ENCODE data around the gene PLB1.

The PLB1 gene

DNA sequence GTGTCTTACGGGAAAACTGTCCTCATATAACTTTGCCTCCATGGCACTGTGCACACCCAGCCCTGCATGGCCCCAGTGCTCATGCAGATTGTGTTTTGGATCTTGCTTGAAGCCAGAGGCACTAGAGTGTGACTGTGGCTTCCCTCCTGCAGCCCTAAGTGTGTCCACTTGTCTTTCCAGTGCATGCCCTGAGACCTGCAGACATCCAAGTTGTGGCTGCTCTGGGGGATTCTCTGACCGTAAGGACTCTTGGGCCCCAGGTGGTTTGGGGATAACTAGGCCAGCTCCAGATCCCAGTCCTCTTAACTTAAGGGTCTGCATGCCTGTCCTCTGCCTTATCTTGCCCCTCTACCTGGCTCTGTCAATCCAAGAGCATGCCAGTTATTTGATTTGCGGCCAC is 96.6 kb downstream of the PLB1 start:
- no peak for FAIRE-seq

DNA sequence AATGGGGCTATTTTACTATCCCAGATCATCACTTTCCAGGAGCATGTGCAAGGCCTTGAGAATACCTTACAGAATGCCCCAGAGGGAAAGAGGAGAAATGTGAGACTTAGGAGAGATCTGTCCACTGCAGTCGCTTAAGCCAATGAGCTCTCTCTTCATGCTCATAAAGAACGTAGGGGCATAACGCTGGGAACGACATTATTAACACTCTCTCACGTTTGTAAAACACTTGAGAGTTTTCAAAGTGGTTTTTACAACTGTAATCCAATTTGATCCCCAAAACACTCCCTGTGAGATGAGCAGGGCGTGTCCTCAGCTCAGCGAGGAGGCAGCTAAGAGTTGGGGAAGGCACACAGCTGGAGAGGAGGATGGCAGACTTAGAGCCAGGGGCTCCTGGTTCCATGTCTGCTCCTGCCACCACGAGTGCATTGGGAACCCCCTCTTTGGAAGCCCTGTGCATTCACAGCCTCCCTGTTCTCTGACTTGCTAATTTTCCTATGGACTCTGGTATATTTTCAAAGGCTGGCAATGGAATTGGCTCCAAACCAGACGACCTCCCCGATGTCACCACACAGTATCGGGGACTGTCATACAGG is 97.4 kb downstream of the PLB1 start:
- FAIRE-seq, result no peak

DNA sequence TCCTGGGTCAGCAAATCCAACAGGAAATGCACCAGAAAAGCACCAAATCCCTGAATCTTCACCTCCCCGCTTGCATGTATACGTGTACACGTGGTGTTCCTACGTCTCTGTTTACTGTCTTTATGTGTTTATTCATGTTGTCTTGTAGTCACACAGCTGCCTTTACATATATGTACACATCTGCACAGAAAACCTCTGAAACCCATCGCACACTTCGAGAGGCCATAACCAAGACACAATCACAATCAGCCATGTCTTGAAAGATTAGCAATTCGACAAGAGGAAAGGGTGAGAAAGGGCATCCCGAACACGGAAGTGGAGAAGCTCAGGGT is 98.1 kb downstream of the PLB1 start:
- no peak for FAIRE-seq

DNA sequence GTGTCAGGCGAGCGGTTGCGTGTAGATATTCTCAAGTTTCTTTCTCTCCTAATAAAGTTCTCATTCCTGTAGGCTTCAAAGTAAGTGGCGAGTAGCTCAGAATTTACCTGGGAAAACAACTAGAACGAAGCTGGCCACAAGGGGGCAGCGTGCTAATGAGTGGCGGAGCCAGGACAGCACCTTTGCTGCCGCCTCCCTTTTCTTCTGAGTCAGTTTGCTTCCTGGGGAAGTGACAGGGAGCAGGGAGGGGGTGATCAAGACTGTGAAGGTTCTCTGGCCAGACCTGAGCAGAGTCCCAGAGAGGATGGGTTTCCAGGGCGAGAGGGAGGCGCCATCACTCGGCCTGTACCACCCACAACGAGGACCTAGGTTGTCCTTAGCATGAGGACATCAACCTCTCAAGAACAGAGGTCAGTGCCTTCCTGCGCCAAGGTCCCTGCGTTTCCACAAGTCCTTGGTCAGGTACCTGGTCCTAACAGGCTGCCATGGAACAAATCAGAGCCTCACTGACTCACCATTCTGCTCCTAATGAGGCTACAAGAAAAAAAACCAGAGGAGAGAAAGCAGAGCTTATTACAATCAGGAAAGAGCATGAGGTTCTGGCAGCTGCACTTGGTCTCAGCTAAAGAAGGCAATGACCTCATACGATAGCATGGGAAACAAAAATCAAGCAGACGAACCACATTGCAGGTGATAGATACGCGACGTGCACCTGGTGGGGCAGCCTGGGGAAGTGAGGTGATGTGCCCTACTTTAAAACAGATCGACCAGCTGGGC is 98.7 kb downstream of the PLB1 start:
- FAIRE-seq, result no peak

DNA sequence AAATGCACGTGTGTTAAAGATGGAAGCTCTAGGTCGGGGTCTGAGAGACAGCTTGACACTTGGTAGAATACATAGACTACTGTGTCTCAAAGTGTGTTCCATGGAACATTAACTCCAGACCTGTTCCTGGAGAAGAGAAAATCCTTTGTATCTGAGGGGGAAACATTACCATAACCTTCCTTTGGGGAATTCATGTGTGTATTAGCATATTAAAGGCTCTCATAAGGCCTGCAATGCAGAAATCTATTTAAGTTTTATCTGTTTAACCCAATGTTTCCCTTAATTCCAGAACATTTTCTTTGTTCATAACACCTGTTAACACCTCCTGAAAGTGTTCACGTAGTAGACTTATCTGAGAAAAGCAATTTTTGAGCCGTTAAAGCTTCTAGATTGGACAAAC is 99.5 kb downstream of the PLB1 start:
- no peak for FAIRE-seq

DNA sequence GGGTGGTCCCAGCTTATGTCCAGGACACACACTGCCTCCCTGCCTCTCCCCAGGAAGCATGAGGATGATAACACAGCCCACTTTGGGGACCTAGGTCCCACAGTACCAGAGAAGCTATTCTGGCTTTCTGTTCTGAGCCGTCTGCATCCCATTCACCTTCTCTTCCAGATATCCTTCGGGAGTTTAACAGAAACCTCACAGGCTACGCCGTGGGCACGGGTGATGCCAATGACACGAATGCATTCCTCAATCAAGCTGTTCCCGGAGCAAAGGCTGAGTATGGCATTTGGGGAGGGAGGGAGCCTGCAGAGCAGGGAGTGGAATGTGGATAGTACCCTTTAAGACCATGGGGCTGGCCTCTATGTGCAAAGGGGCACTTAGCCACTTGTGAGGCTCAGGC is 102.6 kb downstream of the PLB1 start:
- no peak for FAIRE-seq

DNA sequence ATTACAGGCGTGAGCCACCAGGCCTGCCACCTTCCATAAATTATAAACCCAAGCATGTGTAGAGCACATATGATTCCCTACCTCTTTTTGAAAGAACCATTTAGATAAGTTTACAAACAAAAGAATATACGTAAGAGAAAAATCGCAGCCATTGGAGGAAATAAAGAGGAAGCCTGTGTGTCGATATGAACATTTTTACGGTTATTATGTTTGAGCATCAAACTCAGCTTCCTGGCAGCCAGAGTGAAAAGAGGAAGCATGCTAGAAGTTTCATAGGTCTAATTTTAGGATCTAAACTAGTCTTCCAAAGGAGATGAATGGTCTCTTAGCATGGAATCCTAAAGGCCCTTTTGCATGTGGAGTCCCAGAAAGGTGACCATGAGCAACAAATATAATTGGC is 104.3 kb downstream of the PLB1 start:
- no peak for FAIRE-seq

DNA sequence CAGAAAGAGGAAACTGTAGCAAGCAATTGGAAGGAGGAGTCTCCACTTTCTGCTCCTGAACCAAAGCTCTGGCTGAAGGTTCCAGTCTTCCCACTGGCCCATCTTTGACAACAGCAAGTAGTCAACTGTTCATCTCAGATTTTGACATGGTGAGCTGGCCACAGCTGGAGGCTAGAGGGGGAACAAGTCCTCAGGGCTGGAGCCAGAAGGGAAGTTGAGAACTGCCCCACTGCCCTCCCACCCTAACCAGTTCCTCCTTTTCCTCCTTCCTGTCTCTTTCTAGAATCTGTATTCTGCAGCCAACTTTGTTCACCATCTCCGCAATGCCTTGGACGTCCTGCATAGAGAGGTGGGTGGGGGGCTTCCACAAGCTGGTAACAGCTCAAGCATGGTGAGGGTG is 105.8 kb downstream of the PLB1 start:
- FAIRE-seq, result no peak

DNA sequence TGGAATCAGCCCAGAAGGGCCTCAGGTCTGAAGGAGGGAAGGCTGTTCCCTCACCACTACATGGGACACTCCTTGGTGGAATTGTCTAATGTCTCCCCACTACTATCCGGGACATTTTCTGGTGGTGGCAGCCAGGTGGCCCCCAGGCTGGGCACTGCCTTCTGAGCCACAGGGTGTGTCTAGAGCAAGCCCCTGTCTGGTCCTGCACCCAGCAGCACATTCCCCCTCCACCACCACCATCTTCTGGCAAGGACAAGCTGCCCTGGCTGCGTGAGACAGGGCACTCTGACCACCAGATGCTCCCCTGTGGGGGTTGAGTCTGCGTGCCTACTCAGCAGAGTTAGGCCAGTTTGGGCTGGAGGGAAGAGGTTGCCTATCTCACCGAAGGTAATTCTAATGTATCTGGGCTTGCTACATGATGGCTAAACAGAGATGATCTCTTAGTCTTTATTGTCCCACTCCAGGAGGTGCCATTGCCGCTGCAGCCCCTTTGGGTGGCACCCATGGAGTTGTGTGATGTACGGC is 106.3 kb downstream of the PLB1 start:
- FAIRE-seq, result no peak

DNA sequence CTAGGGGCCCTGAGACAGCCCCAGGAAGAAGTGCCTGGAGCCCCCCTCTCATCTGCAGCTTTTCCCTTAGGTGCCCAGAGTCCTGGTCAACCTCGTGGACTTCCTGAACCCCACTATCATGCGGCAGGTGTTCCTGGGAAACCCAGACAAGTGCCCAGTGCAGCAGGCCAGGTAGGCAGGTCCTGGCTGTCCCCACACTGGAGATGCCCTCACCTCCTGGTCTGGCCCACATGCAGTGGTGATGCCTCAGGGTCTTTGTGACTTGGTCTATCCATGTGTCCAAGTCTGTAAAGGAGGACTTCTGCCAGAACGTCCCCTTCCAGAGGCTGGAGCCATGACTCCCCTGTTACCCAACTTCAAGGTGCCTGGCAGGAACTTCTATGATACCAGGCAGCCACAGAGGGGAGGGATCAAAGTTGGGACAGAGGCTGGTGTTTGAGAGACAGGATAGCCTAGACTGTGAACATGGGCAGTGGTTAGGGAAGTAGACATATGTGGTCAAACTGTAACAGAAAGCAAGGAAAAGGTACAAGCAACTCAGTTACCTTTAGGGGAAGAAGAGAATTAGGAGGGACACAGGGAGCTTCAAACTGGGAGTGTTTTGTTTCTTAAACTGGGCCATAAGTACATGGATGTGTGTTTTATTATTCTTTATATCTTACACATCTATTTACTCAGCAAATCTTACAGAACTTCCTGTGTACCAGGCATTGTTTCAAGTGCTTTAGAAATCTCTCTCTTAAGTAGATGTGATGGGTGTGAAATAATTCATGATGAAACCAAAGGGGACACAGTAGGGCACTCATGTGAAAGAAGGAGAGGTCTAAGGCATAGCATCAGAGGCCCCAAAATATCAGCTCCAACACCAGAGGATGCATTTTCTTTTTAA is 107.1 kb downstream of the PLB1 start:
- no peak for FAIRE-seq

DNA sequence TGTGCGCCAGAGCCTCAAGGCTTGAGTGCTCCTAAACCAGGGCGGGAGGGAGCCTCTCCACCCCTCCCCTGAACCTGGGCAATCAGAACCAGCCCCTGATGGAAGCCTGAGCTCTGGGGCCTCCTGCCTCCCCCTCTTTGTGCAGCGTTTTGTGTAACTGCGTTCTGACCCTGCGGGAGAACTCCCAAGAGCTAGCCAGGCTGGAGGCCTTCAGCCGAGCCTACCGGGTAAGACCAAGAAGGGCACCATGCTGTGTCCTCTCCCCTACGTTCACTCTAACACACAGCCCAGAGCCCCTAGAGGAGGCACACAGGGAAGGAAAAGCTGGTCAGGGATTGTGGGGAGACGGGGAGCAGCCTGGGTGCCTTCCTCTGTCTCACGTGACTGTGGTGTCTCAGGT is 108.0 kb downstream of the PLB1 start:
- no peak for FAIRE-seq

DNA sequence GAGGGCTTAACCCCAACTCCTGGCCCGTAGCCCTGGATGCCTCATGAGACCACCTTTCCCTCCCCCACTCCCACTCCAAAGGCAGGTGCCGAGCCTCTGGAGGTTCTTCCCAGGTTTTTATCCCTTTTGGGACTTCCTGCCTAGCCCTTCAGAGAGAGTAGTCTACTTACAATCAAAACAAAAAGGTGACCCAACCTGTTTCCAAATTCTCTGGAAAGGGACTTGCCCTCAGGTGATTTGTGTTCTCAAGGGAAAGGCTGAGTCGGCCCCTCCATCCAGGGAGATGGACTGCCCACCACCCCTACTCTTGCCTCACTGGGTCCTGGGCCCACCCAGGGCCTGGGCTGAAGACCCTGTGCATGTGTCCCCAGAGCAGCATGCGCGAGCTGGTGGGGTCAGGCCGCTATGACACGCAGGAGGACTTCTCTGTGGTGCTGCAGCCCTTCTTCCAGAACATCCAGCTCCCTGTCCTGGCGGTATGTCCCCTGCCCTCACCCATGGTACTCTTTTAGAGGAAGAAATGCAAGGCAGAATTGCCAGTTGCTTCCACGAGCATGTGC is 108.5 kb downstream of the PLB1 start:
- no peak for FAIRE-seq

DNA sequence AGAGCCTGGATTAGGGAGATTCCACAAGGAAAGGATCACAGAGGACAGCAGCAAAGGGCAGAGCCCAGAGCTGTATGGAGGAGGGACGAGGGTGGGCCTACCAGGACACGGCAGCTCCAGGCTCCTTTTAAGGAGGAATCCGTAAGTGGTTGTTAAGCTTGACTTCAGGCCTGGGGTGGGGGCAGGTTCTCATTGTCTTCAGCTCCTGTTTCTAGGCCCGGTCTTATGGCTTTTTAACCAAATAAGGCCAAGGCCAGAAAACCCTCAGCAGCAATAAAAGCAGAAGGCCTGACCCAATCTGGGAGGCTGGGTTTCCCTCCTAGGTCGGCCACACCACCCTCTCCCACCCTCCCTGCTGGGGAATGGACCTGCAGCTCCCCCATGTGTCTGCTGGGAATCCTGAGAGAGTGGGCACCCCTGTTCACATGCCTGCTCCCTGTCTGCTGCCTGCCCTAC is 111.2 kb downstream of the PLB1 start:
- no peak for FAIRE-seq

DNA sequence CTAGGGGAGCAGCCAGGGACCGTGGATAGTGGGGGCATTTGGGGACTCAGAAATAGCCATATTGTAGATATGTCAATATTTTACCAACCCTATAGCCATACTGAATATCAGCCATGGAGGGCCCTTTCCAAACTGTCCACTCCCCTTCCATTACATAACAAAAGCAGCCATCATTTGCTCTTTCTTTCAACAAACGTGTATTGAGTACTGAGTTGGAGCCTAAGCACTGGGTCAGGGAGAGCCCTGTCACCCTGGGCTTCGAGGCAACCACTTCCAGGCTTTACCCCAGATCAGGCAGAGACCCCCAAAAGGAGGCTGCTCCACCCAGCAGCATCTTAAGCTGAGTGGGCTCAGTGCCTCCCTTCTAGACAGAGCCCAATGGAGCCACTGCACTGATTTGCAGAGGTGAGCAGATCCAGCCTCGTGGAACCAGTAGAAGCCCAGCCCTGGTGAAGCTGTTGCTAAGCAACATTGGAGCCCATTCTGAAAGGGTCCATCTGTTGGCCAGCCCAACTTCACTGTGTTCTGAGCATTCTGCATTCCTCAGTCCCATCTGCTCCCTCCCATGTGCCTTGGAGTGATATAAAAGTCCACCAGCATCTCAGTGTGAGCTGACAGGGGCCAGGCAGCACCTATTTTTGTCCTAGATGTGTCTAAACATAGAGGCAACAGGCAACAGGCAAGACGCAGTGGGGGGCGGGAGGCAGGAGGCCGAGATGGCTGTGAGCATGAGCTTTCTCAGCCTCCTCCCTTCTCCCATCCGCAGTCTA is 112.1 kb downstream of the PLB1 start:
- no peak for FAIRE-seq

DNA sequence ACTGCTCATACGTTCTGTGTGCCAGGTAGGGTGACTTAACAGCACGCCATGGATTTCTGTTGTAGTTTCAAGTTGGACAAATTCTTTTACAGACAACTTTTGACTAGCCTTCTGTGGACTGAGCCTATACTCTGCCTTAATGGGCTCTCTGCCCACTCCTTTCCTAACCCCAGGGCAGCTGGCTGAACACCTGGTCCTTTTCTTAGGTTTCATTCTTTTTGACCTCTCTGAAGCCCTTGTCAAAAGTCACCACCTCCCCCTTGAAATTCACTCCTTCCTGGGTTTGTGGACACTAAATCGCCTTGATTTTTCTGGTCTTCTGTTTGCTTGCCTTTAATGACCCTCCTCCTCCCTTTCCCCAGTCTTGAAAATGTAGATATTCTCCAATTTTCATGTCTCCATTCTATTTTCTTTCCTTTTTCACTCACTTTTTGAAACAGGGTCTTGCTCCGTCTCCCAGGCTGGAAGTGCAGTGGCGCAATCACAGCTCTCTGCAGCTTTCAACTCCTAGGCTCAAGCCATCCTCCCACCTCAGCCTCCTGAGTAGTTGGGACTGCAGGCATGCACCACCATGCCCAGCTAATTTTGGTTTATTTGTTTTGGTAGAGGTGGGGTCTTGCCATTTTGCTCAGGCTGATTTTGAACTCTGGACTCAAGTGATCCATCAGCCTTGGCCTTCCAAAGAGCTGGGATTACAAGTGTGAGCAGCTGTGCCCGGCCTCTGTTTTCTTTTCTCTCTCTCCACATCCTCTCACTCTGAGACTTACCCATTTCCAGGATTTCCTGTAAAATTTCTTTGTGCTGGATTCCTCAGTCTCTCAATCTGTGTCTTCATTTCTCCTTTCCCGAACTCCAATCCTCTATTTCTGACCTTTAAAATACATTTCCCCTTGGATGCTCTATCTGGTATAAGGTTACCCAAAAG is 112.9 kb downstream of the PLB1 start:
- FAIRE-seq, result no peak

DNA sequence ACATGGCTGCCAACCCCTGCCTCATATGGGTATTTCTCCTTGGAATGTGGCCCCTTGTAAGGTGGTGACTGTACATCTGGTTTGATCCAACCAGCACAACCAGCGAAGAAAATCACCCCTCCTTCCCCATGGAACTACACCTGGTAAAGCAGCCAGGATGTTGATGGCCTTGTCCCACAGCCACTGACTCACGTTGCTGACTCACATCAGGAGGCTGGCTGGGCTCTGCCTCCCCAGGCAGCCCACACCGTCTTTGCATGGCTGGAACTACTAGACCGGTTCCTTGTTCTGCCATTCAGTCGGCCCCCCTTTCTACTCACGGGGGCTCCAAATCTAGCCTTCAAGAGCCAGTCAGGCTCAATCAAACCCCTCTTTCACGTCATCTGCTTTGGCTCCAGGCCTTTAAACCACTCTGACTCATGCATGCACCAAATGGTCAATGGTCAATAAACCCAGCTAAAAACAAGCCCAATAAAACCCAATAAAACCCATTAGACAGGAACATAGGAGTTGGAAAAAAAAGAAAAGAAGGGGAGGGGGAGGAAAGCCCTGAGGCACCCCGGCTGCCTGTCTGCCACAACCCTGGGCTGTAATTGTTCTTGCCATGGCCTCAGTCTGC is 114.8 kb downstream of the PLB1 start:
- FAIRE-seq, result no peak

DNA sequence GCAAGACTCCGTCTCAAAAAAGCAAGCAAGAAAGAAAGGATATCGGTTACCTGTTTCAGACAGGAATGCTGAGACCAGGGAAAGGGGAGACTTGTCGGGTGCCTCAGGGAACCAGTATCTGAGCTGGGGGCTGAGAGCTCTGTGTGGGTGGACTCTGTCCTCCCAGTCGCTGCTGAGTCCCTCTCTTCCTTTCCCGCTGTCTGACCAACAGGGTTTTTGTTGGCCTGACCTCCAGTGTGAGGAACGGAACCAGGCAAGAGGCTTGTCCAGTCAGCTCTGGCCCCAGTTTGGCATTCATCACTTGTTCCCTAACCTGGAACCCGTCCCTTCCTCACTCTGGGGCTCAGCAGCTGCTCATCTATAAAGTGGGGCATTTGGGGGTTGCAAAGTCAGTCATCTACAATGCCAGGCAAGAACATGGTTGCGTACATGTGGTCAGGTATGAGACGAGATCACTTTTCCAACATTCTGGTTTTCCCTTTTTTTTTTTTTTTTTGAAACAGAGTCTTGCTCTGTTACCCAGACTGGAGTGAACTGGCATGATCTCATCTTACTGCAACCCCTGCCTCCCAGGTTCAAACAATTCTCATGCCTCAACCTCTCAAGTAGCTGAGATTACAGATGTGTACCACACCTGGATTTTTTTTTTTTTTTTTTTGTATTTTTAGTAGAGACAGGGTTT is 116.4 kb downstream of the PLB1 start:
- no peak for FAIRE-seq

DNA sequence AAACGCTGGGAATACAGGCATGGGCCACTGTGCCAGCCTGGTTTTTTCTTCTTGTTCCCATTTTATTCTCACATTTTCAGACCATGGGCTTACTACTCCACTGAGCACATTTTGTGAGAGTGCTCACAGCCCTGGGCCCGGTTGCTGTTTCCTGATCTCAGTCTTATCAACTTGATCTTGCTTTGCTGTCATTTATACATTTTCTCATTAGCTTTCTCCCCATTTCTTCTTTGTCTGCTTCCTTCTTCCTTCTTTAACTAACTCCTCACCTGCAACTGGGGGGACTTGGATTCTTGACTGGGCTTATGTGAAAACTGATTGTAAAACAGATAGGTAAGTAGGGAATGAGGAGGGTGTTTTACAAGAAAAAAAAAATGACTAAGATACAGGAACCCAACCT is 117.3 kb downstream of the PLB1 start:
- FAIRE-seq, result no peak

DNA sequence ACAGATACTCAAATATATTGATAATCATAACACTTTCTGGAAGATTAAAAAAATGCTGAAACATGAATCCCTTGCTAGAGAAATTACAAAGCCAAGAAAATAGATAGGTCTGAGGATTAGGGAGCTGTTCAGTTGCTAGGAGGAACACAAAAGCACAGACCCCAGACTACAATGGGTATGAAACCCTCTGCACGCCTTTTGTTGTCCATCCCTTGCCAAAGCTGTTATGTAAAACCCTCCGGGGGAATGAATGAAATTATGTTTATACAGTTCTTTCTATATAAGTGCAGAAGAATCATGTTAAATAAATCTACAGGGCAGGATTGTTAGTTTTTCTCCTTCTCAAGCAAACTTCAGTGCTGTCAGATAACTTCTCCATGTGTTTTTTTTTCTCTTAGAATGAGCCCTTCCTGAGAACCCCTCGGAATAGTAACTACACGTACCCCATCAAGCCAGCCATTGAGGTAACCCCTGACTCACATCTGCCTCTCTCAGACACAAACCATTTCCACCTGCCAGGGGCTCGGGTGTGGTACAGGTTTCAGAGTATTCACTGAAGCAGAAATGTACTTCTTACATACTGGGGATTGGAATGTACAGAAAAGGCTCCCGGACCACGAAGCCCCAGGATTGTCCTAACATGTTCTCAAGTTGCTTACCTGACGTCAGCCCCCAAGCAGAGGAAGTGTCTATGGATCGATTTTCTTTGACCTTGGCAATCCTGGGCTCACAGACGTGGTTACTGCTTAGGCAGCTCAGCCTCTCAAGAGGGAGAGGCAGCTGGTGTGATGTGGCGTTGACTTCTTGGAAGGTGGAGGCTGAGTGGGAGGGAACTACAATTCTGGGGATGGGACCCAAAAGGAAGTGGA is 118.0 kb downstream of the PLB1 start:
- no peak for FAIRE-seq

Data from colon (tissue), 2 donors.